ENCODE results near the gene PSTPIP1.

The PSTPIP1 gene

DNA sequence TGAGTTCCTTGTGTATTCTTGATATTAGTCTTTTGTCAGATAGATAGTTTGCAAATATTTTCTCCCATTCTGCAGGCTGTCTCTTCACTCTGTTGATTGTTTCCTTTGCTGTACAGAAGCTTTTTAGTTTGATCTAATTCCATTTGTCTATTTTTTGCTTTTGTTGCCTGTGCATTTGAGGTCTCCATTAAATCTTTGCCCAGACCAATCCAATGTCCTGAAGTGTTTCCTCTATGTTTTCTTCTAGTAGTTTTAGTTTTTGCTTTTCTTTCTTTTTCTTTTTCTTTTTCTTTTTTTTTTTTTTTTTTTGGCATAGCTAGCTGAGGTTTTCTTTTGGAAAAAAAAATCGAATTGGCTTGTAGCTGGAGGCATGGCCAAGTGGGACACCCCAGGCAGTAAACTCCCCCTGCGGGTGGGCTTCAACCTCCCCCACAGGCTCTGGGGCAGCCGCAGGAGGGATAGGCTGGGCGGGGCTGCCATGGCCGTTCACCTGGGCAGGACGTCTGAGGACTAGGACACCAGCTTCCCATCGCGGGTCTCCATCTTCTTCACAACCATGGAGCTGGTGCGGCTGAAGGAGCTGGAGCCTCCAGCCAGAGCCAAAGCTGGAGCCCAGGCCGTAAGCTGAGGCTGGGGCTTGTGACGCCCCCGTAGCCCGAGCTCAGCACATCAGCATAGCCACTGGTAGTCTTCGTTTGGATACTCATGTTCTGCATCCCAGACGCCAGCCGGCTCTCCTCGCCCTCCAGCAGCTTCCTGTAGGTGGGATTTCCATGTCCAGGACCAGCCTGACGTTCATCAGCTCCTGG, 16.2 kb upstream of the PSTPIP1 start:
- no peak for DNase-seq (ENCODE audit: low read depth in 2 of 2)

DNA sequence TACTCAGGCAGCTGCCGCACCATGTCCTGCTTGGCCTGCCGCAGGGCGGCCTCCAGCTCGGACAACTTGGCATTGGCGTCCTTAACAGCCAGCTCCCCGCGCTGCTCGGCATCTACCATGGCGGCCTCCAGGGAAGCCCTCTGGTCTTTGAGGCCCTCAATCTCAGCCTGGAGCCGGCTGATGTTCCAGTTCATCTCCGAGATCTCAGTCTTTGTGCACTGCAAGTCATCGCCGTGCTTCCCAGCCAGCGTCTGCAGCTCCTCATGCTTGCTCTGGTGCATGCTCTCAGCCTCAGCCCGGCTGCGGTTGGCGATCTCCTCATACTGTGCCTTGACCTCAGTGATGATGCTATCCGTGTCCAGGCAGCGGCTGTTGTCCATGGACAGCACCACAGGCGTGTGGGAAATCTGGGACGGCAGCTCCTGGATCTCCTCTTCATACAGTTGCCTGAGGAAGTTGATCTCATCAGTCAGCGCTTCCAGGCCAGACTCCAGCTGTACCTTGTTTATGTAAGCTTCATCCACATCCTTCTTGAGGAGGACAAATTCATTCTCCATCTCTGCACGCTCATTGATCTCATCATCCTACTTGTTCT, 15.5 kb upstream of the PSTPIP1 start:
- DNase-seq (ENCODE audit: low read depth in 2 of 2): no peak

DNA sequence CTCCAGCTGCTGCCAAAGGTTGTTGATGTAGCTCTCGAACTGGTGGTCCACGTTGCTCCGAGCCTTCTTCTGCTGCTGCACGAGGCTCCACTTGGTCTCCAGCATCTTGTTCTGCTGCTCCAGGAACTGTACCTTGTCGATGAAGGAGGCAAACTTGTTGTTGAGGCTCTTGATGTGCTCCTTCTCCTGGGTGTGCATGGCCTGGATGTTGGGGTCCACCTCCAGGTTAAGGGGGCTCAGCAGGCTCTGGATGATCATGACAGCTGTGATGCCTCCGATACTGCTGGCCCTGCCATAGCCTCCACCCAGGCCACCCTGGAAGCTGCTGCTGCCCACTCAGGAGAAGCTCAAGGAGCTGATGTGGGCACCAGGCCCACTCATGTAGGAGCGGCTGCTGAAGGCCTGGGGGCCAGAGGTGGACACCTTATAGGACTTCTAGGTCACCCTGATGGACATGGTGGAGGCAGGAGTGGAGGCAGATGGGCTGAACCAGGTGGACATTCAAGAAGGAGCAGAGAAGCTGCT, 14.9 kb upstream of the PSTPIP1 start:
- no peak for DNase-seq (ENCODE audit: low read depth in 2 of 2)

DNA sequence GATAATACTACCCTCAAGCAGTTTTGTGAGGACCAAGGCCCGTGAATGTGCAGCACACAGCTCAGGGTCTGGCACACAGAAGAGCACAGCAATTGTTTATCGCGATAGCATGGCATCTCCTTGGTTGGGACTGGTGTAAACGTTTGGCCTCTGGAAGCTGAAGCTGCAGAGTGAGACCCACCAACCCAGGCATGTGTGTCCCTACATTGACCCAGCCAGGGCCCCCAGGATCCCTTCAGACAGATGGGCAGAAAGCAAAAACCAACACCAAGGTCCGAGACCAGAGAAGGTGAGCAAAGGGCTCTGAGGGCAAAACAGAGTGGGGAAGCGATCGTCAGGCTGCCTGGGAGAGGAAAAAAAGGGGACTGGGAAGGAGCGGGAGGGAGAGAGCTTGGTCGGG, 12.6 kb upstream of the PSTPIP1 start:
- DNase-seq (ENCODE audit: low read depth in 2 of 2): no peak

DNA sequence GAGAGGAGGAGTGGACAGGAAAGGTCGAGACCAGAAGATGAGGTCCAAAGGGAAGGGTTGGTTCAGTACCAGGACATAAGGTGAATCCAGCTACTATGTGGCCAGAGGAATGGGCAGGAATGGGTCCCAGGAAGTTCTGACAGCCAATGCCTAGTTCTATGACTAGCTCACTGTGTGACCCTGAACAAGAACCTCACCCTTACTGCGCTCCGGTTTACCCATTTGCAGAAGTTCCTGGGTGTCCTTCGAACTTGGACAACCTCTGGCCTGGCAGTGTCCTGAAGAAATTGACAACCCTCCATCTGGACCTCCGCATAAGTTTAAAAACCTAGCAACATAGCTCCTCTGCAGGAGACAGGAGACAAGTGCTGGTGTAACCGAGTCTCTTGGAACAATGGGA, 12.2 kb upstream of the PSTPIP1 start:
- no peak for DNase-seq (ENCODE audit: low read depth in 2 of 2)

DNA sequence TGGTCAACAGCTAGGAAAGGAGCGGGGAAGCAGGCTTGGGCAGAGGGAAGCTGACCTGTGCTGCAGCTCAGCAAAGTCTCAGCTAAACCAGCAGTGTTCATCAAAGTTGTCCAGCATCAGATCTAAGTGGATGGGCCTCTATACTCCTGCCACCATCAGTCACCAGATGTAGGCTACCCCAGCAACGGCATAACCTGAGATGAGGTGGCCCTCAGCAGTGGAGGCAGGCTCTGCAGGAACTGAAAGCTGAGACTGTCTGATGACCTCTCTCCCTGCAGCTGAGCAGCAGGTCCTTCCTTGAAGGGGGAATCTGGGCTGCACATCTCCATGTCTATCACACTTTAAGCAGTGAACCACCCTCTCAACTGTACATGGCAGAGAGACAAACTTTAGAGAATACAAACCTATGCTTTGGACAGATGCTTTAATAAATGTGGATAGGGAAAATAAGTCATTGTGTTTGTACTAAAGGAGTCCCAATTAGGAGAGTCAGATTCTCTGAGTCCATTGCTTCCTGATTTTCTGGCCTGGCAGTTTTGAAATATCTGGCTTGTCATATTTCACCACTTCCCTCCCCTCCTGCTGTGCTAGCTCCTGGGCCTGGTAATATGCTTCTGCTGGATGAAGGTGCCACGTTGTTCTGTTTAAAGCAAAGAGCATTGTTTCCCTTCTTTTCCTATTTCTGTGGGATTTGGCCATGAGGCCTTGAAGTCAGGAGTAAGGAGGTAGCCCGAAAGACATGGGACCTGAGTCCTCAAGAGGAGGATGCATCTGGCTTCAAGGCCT, 11.1 kb upstream of the PSTPIP1 start:
- no peak for DNase-seq (ENCODE audit: low read depth in 2 of 2)

DNA sequence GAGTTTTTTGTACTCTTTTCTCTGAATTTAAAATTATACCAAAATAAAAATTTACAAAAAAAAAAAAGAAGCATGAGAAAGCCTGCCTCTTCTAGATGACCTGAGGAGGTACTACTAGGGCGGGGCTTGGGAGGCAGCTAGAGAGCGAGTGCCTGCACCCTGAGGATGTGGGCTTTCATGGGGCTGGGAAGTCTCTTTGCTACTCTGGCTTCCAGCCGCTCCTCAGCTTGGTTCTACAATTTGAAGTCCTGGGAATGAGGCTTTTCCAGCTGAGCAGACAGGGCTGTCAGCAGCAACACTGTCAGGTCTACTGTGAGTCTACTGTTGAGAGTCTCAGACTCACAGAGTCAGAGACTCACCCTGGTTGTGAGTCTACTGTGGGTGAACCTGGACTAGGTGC, 8.2 kb upstream of the PSTPIP1 start:
- DNase-seq (ENCODE audit: low read depth in 2 of 2): no peak

DNA sequence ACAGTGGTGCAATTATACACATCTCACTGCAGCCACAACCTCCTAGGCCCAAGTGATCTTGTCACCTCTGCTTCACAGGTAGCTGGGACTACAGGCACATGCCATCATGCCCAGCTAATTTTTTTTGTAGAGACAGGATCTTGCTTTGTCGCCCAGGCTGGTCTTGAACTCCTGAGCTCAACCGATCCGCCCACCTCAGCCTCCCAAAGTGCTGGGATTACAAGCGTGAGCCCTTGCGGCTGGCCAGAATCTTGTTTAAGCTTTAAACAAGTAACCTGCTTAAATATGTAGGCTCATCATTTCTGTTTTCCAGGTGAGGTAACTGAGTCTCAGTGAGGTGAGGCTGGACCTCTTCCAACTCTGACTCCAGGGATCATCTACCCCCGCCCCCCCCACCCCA, 7.7 kb upstream of the PSTPIP1 start:
- DNase-seq (ENCODE audit: low read depth in 2 of 2): no peak

DNA sequence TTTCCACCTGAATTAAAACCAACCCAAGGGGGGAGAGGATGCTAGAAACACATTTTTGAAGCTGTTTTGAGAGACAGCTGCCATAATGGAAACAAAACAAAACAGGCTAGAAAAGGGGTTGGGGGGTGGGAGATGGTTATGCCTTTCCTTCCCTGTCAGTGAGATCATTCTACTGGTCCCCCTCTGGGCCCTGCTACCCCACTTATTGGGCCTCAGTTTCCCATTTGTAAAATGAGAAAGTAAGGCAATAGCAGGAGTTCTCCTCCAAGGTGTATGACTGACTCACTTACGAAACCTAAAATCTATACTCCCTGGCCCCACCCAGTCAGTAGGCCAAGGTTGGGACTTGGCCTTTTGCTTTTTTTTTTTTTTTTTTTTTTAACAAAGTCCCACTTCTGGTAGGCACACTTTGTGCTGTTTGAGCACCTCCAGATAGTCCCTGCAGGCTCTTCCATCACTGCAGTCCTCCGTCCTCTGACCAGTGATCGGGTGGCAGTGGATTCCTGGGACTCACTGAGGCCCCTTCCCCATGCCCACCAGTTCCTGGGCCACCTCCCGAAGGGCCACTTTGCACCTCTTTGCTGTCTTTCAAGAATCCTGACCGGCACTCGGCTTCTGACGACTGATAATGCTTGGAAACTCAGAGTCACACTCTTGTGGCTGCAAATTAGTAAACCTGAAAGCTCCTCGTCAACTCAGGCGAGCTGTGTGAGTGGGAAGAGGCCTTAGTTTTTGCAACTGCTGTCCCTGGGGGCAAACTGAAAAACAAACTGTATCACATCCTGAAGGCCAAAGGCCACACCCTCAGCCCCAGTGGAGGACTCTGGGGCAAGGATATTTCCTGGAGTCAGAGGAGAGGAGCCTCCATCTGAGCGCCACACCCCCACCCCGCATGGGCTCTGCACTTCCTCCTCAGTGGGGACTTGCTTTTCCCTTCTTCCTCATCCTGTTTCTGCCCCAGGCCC, 6.7 kb upstream of the PSTPIP1 start:
- no peak for DNase-seq (ENCODE audit: low read depth in 2 of 2)

DNA sequence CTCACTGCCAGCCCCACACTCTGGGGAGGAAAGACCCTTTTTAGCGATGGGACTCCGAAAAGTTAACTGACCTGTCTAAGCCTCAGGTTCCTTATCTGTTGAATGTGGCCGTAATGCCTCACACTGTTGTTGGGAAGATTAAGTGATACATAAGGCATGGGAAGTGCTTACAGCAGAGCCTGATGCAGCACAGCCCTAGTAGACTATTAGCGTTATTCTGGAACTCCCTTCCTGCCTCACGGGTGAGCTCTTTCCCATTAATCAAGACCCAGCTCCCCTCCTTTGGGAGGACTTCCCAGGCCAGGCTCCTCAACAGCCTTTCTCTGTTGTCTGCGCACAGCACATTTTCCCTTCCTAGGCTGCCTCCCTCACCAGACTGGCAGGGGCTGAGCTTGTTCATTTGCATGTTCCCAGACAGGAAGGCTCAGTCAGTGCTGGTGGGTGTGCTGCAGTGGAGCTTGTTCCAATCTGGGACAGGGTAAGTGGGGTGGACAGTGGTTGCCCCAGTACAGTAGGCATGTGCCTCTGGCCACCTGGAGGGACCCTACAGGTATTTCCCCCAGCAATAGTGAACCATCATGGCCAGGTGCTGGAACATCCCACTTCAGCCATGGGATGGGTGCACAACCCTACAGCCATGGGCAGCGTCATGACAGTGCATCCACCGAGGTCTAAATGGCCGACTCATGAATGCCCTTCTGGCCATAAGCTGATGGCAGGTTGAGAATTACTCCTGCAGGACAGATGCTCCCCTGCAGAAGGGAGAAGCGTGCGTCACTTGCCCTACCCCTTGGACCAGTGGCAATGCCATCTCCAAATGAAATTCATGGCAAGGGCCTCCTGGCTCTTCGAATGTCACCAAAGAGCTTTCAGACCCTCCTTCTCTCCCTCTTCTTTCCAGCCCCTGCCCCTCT, 5.8 kb upstream of the PSTPIP1 start:
- DNase-seq (ENCODE audit: low read depth in 2 of 2): no peak

DNA sequence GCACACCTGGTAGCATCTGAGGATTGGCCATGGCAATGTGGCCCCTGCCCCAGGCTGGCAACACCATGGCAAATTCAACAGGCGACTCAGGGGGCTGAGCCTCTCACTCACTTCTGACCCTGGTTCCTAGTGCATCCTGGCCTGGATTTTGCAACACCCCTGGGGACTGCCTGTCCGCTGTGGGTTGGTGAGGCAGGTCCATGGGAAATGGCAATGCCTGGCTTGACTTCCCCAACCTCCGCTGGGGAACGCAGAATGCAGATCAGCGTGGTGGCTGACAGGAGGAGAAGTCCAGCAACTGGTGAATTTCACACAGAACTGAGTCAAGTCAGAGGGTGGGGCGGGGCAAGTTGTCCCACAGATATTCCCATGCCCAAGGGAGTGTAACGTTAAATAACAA, 3.9 kb upstream of the PSTPIP1 start:
- no peak for DNase-seq (ENCODE audit: low read depth in 2 of 2)

DNA sequence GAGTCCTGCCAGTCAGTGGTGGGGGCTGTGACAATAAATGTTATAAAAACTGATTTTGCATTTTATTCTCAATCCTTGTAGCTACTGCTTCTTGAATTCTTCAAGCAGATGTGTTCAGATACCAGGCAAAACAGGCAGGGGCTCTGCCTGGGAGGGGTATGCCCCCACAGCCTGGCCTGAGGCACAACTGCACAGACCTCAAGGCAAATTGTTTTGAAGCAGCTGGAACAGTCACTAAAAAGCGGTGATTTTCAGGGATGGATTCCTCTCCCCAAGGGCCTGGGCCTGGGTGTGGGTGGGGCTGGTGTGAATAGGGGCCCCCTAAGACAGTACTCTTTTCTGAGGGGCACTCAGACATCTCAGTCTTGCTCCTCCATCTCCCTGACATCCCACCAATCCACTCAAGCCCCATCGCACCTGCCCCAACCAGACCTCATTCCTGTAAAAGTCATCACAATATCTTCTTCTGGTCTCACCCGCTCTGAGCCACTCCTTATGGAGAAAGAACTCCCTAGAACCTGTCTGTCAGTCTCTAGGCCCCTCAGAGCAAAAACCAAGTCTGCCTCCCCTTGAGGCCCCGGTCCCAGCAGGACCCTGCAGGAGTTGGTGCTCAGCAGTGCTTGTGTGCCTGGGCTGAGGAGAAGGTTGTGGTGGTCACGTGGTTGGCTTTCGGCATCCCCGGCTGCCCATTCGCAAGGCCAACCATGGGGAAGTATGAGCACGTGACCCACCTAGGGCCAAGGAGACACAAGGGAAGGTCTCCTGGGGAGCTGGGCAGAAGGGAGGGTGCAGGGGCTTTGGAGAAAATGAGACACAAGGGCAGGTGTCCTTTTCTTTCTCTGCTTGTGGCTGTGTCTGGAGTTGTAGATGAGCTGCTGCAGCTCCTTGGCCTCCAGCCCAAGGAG, 2.9 kb upstream of the PSTPIP1 start:
- DNase-seq (ENCODE audit: low read depth in 2 of 2): no peak

DNA sequence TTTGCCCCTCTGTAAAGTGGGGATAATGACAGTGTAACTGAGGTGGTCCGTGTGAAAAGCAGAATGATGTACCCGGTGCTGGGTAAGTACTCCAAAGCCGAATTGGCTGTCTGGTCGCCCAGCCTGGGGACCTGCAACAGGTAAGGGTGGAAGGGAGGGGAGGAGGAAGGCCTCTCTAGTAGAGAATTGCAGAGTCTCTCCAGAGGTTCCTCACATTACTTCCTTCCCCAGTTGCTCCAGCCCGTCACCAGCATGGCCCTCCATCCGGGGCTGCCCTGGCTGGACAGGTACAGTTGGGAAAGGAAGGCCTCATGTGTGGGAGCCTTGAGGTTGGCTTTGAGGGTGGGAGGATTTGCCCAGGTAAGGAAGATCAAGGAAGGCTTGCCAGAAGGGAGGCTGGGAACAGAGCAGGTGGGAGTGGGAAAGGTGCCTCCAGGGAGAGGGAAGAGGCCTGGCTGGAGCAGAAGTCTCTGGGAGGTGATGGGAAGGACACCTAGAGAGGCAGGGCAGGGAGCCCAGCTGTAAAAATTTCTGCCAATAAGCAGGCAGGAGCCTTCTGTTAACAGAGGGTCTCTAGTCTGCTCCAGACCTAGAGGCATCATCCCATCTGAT, 1.7 kb upstream of the PSTPIP1 start:
- no peak for DNase-seq (ENCODE audit: low read depth in 2 of 2)

DNA sequence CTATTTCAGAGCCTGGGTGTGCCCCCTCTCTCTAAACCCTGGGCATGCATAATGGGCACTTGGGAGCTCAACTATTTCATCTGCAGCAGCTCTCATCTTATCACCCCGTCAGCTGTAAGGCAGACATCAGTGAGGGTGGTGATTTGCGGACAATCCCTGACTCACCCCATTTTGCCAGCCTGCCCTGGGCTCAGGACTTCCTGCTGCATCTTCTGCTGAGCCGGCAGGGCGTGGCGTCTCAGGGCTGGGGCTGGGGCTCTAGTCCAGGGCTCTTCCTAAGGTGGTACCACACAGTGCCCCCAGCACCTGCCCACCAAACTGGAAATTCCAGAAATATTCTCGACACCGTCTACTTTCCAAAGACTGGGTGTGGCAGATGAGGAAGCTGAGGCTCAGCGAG, 925 bp upstream of the PSTPIP1 start:
- DNase-seq (ENCODE audit: low read depth in 2 of 2): peak in 1 of 2 donors; percentile 36

DNA sequence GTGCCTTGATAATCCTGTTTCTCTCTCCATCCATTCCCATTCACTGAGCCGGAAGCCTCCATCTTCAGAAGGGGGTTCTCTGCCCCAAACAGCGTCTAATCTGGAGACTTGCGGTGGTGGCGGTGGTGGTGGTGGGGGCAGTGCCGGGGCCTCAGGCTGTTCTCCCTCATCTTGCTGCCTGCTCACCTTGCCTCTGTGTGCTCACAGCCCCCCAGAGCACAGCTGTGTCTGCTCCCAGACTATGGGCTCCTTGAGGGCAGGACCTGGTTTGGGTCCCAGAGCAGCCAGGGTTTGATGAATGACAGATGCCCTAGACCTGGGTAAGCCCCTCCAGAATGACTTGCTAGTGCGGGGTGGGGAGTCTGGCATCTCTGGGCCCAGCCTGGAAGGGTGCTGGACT, 430 bp upstream of the PSTPIP1 start:
- DNase-seq (ENCODE audit: low read depth in 2 of 2): no peak

DNA sequence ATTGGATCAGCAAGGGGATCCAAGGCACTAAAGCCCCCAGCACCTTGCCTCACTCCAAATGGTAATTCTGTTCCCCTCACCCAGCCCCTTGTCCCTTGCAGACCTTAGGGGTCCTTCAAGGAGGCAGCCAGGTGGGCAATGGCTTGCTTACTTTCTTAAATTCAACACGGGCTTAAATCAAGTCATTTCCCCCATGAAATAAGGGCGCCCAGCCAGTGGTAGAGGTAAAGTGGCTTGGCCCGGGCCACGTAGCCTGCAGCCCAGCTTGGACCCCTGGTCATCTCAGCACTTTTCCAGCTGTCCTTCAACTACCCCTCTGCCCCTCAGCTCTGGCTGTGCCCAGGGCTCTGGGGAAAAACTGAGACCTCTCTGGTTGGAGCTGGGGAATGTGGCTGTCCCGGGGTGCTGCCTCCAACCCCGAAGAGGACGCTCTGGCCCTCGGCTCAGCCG, 1.2 kb downstream of the PSTPIP1 start:
- DNase-seq (ENCODE audit: low read depth in 2 of 2): no peak

DNA sequence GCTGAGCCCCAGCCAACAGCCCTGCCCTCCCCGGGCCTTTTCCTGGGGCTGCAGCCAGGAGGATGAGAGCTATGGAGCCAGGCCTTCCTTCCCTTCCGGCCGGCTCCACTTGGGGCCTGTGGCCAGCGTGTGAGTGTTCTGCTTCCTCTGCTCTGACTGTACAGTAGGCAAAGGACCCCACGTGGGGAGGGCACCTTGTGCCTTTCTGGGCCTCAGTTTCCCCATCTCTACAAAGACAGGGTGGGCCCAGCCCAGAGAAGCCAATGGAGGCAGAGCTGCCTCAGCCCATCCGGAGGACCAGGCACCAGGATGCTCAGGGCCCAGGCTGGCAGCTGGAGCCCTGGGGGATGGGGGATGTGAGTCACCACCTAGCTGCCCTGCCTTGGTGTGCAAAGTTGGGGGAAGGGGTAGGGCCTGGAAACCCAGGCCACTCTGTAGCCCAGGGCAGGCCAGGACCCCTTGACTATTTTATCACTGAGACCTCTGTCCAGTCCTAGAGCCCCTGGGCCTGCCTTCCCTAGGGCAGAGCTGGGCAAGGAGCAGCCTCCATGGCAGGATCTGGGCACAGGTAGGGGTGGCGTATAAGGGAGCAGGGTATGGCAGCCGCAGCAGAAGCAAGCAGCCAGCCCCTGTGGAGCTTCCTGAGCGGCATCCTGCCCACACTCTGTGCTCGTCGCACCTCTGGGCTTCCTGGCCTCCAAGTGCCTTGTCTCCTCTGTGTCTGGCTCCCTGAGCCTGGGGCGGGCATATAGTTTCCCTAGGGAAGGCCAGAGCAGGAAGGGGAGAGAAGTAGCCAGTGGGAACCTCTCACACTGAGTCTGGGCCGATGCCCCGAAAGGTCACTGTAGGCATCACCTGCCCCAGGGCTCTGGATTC, 1.8 kb downstream of the PSTPIP1 start:
- DNase-seq (ENCODE audit: low read depth in 2 of 2): peak in 1 of 2 donors; percentile 37

All from stimulated activated CD8-positive, alpha-beta memory T cell treated with anti-CD3 and anti-CD28 coated beads, Interleukin-2, amount 100 ng/mL, for 1 hour (primary cell).